K562 (cell line): ENCODE data around the gene SLC27A4. TPM values are rescaled to one million over a fixed set of nuclear protein-coding genes. Genes with fewer than 3 reads are reported as not detected.

Source experiments
- ARID1B ChIP-seq: fragments of 450-650 bp; IDR thresholded peaks from 2 replicates; pipeline ENCODE4 v1.6.1; 2016; ENCODE audit warnings: antibody characterized with exemption, mild to moderate bottlenecking, inconsistent platforms
- CTBP1 ChIP-seq: fragments of 450-650 bp; IDR thresholded peaks from 2 replicates; pipeline ENCODE4 v1.6.1; 2016; ENCODE audit warnings: borderline replicate concordance
- GABPB1 ChIP-seq: sonication (generic); formaldehyde crosslinking; IDR thresholded peaks from 2 replicates; pipeline ENCODE4 v1.8.0; 2022; ENCODE audit warnings: mild to moderate bottlenecking, missing genetic modification reagents
- HDAC1 ChIP-seq, 2 experiments: fragments of 450-650 bp; IDR thresholded peaks; 2 replicates each; pipeline ENCODE4 v1.6.1; 2016 to 2017; ENCODE audit warnings: inconsistent platforms in 1 of 2, mild to moderate bottlenecking in 1 of 2, moderate library complexity in 1 of 2
- KAT7 ChIP-seq: sonication (generic); formaldehyde crosslinking; IDR thresholded peaks from 2 replicates; pipeline ENCODE4 v1.8.0; 2022; ENCODE audit warnings: missing genetic modification reagents, mild to moderate bottlenecking, borderline replicate concordance
- MBD1 ChIP-seq: fragments of 250-450 bp; sonication (Bioruptor Pico); IDR thresholded peaks from 2 replicates; pipeline ENCODE4 v1.8.0; 2022; ENCODE audit warnings: inconsistent platforms
- NEUROD1 ChIP-seq: fragments of 150-350 bp; IDR thresholded peaks from 2 replicates; pipeline ENCODE4 v1.6.1; 2014; ENCODE audit warnings: borderline replicate concordance, low read length, low read depth; ENCODE audit not compliant: partially characterized antibody
- NR3C1 ChIP-seq: sonication (generic); formaldehyde crosslinking; IDR thresholded peaks from 2 replicates; pipeline ENCODE4 v1.8.1; 2022; ENCODE audit warnings: missing genetic modification reagents
- PHTF2 ChIP-seq: fragments of 250-450 bp; sonication (Bioruptor Pico); IDR thresholded peaks from 2 replicates; pipeline ENCODE4 v1.5.0; 2021; ENCODE audit warnings: mild to moderate bottlenecking
- RBM34 ChIP-seq: fragments of 200-400 bp; formaldehyde crosslinking; IDR thresholded peaks from 2 replicates; pipeline ENCODE4 v1.6.1; 2018; ENCODE audit warnings: low read length, borderline replicate concordance; ENCODE audit not compliant: insufficient read depth
- SNIP1 ChIP-seq: fragments of 450-650 bp; IDR thresholded peaks from 2 replicates; pipeline ENCODE4 v1.7.1; 2017; ENCODE audit warnings: low read depth, mild to moderate bottlenecking
- TARDBP ChIP-seq: fragments of 450-650 bp; IDR thresholded peaks from 2 replicates; pipeline ENCODE4 v1.6.1; 2016
- TCF3 ChIP-seq: sonication (generic); formaldehyde crosslinking; IDR thresholded peaks from 2 replicates; pipeline ENCODE4 v1.4.0; 2020; ENCODE audit warnings: mild to moderate bottlenecking, missing genetic modification reagents
- ZNF57 ChIP-seq: fragments of 450-650 bp; formaldehyde crosslinking; IDR thresholded peaks from 2 replicates; pipeline ENCODE4 v1.4.0; 2020; ENCODE audit warnings: mild to moderate bottlenecking, moderate library complexity
- ZNF79 ChIP-seq: fragments of 250-450 bp; sonication (Bioruptor Pico); IDR thresholded peaks from 2 replicates; pipeline ENCODE4 v1.4.0; 2020; ENCODE audit warnings: low read depth, mild to moderate bottlenecking, moderate library complexity
- polyA plus RNA-seq, 8 experiments: library from polyadenylated mRNA; depleted of rRNA in 4 of 8; stranded (reverse) in 5 of 8; unstranded in 3 of 8; fragments of >200 nt; fragmentation: Nextera tagmentation in 2 of 8; fragmentation: Illumina TruSeq in 1 of 8; extraction: Ambion mirVana in 2 of 8; extraction: Trizol in 1 of 8; gene quantifications; 2 replicates each; pipeline versions ENCODE4 v1.2.1 to v1.2.3, GENCODE V29; 2011 to 2014; ENCODE audit warnings: inconsistent platforms in 1 of 8, missing spikeins in 1 of 8
- total RNA-seq, 7 experiments: library from RNA; depleted of rRNA in 6 of 7; stranded (reverse); fragments of >200 nt in 6 of 7; fragmentation: Illumina TruSeq in 2 of 7; extraction: Trizol in 2 of 7; gene quantifications; 2 replicates each; pipeline versions ENCODE4 v1.2.1 to v1.2.3, GENCODE V29; 2011 to 2021; ENCODE audit warnings: low replicate concordance in 1 of 7
- TF ChIP-seq, protein P1 (sequence below): fragments of 450-650 bp; IDR thresholded peaks from one replicate; pipeline ENCODE4 v1.6.1; 2018; ENCODE audit warnings: mild to moderate bottlenecking, moderate library complexity; ENCODE audit not compliant: partially characterized antibody

The SLC27A4 gene
- total and polyA plus RNA-seq, 9 of the 15 experiments (the other 6 are each of a cell fraction or from before 2014, with no cell fraction given) = 0.25 to 35.7 (median 14.0) TPM

- TF ChIP-seq CTBP1 (no peak), KAT7 (CRISPR knock-in tag) (0 out of 2 replicates have a peak, but pooled peaks have one; percentile 38), RBM34 (no peak), NEUROD1 (no peak), NR3C1 (CRISPR knock-in tag) (no peak), SNIP1 (no peak), TARDBP (no peak), ZNF79 (CRISPR knock-in tag) (no peak), TCF3 (CRISPR knock-in tag) (no peak), PHTF2 (CRISPR knock-in tag) (no peak), MBD1 (CRISPR knock-in tag) (no peak), ARID1B (no peak), ZNF57 (CRISPR knock-in tag) (no peak), HDAC1 (IDR thresholded peaks at IDR 0.05) (peak in 1 of 2 experiments; percentile 97; a peak in 2 of 4 replicates), GABPB1 (peak; percentile 89)
- TF ChIP-seq, protein P1, sequence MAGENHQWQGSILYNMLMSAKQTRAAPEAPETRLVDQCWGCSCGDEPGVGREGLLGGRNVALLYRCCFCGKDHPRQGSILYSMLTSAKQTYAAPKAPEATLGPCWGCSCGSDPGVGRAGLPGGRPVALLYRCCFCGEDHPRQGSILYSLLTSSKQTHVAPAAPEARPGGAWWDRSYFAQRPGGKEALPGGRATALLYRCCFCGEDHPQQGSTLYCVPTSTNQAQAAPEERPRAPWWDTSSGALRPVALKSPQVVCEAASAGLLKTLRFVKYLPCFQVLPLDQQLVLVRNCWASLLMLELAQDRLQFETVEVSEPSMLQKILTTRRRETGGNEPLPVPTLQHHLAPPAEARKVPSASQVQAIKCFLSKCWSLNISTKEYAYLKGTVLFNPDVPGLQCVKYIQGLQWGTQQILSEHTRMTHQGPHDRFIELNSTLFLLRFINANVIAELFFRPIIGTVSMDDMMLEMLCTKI = no peak
- TF ChIP-seq, all 486 proteins: peak for 91
These were observed 30.7 kb downstream of the SLC27A4 start, which contains the start of gene URM1 (continued) for GRCh38 chr9:128370752-128371629.
